Measurements from ENCODE around the gene TGM6. TPM values are rescaled to one million over a fixed set of nuclear protein-coding genes. Genes with fewer than 3 reads are reported as not detected.
"Not testable (repeated sequence)": the region's sequence is repeated elsewhere in the genome, so short reads cannot be mapped to it uniquely, and the experiment has no call there.

The TGM6 gene
- total RNA-seq, 1 donor = not detected

DNA sequence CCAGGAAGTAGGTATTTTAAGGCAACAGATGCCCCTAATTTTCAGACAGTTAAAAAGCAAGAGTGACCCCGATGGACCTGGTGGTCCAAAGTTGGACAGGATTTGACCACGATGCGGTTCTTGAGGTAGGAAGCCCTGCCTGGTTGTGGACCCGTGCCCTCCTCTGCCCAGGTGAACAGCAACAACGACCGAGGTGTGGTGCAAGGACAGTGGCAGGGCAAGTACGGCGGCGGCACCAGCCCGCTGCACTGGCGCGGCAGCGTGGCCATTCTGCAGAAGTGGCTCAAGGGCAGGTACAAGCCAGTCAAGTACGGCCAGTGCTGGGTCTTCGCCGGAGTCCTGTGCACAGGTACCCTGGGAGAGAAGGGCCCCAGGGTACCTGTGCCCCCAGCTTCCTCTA lies 18.7 kb downstream of the TGM6 start:
- DNase-seq (ENCODE audit: low read depth) = no peak
- no peak overlapping the region for H3K4me3 ChIP-seq (ENCODE audit: low read depth, low read length)
- TF ChIP-seq, protein P1, sequence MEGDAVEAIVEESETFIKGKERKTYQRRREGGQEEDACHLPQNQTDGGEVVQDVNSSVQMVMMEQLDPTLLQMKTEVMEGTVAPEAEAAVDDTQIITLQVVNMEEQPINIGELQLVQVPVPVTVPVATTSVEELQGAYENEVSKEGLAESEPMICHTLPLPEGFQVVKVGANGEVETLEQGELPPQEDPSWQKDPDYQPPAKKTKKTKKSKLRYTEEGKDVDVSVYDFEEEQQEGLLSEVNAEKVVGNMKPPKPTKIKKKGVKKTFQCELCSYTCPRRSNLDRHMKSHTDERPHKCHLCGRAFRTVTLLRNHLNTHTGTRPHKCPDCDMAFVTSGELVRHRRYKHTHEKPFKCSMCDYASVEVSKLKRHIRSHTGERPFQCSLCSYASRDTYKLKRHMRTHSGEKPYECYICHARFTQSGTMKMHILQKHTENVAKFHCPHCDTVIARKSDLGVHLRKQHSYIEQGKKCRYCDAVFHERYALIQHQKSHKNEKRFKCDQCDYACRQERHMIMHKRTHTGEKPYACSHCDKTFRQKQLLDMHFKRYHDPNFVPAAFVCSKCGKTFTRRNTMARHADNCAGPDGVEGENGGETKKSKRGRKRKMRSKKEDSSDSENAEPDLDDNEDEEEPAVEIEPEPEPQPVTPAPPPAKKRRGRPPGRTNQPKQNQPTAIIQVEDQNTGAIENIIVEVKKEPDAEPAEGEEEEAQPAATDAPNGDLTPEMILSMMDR (IDR thresholded peaks at IDR 0.05; ENCODE audit: insufficient read depth, low read depth, low read length) = no peak

DNA sequence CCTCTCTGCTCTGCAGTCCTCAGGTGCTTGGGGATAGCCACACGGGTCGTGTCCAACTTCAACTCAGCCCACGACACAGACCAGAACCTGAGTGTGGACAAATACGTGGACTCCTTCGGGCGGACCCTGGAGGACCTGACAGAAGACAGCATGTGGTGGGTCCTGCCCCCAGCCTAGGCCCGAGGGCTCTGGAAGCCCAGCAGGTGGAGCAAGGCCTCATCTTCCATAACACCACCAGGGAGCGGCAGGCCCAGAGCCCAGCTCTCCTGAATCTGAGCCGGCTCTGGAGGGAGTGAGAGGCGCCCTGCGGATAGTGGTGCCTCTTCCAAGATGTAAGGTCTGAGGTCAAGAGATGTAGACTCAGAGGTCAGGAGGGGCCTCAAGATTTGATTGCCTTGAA lies 19.6 kb downstream of the TGM6 start:
- TF ChIP-seq, protein P1 (IDR thresholded peaks at IDR 0.05; ENCODE audit: insufficient read depth, low read depth, low read length) = no peak
- DNase-seq (ENCODE audit: low read depth) = no peak
- no peak overlapping the region for H3K4me3 ChIP-seq (ENCODE audit: low read depth, low read length)

DNA sequence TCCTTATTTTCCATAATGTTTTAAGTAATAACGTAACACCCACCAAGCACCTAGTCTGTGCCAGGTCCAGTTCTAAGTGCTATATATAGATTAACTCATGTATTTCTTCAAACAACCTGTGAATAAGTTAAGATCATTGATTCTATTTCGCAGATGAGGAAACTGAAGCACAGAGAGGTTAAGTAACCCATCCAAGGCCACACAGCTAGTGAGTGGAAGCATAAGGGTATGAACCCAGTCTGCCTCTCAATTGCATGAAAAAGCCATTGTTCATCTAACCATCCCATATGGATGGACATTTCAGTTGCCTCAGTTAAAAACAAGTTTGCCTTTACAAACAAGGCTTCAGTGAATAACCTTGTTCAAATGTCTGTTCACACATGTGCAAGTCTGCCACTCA lies 20.8 kb downstream of the TGM6 start:
- TF ChIP-seq, protein P1 (IDR thresholded peaks at IDR 0.05; ENCODE audit: insufficient read depth, low read depth, low read length) = no peak
- no peak overlapping the region for H3K4me3 ChIP-seq (ENCODE audit: low read depth, low read length)
- DNase-seq (ENCODE audit: low read depth) = no peak

DNA sequence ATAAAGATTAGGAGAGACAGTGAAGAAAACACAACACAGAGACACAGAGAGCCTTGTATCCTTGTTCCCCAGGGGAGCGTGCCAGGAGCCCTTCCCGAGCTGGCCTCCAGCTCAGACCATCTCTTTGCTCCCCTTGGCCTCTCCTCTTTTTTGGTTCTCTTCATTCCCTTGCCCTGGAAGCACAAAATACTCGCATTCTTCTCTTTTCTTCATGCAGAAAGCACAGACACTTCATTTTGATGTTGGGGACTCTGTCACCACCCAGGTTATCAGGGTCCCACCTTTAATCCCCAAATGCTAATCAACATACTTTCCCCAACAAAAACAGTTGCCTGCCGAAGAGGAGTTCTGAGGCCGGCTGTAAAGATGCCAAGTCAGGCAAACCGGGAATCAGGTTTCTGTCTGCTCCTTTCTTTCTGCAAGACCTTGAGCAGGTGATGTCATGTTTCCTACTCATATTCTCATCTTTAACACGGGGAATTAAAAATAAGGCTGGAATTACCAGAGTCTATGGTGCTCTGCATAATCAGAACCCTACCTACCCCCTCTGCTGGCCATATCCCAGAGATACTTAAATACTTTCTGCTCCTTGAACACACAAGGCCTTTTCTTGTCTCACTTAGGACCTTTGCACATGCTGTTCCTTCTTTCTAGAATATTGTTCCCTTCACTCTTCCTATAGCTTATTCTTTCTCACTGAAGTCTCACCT lies 21.7 kb downstream of the TGM6 start:
- TF ChIP-seq, protein P1 (IDR thresholded peaks at IDR 0.05; ENCODE audit: insufficient read depth, low read depth, low read length) = peak; percentile 48
- peak; percentile 50 for DNase-seq (ENCODE audit: low read depth)
- no peak overlapping the region for H3K4me3 ChIP-seq (ENCODE audit: low read depth, low read length)

DNA sequence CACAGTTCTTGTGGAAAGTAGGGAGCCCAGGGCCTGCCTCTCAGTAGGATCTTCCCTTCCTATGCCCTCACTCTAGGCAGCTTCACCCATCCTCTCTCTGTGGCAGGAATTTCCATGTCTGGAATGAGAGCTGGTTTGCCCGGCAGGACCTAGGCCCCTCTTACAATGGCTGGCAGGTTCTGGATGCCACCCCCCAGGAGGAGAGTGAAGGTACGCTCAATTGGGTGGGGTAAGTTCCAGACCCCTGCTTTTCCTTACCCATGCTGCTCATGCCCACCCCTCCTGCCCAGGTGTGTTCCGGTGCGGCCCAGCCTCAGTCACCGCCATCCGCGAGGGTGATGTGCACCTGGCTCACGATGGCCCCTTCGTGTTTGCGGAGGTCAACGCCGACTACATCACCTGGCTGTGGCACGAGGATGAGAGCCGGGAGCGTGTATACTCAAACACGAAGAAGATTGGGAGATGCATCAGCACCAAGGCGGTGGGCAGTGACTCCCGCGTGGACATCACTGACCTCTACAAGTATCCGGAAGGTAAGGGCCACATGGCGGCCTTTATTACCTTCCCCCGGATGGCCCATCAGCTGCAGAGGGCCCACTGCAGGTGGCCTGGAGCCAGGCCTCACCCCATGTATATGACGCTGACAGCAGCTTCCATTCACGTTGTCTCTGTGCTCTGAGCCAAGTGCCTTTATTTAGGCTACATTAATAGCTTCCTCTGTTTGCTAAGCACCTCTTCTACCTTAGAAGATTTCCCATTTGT lies 22.8 kb downstream of the TGM6 start:
- no peak for DNase-seq (ENCODE audit: low read depth)
- TF ChIP-seq, protein P1 (IDR thresholded peaks at IDR 0.05; ENCODE audit: insufficient read depth, low read depth, low read length) = no peak

DNA sequence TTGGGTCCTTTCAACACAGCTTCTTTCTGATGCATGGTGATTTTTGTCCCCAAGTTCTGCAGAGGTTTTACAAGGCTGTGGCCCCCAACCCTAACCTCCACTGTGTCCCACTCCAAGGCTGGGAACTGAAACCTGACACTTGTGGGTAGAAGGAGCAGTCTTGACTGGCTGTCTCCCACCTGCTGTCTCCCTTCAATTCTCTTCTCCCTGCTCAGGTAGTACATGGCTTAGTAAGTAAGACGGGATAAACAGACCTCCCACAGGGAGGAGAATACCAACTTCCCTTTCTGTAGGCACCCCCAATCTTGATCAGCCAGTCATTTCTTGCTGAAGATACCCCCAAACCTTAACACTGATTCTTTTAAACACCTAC lies 25.0 kb downstream of the TGM6 start:
- DNase-seq (ENCODE audit: low read depth) = no peak
- TF ChIP-seq, protein P1 (IDR thresholded peaks at IDR 0.05; ENCODE audit: insufficient read depth, low read depth, low read length) = no peak
- H3K4me3 ChIP-seq (ENCODE audit: low read depth, low read length) = no peak overlapping the region

More for the DNA sequence above, 22.8 kb downstream of the TGM6 start:
- no peak overlapping the region for H3K4me3 ChIP-seq (ENCODE audit: low read depth, low read length)

DNA sequence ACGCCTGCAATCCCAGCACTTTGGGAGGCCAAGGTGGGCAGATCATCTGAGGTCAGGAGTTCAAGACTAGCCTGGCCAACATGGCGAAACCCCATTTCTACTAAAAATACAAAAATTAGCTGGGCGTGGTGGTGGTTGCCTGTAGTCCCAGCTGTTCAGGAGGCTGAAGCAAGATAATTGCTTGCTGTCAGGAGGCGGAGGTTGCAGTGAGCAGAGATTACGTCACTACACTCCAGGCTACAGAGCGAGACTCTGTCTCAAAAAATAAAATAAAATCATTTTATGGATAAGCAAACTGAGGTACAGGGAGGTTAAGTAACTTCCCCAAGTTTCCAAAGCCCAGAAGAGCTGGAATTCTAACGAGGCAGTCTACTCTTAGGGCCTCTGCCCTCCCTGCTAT lies 26.7 kb downstream of the TGM6 start:
- not testable (repeated sequence) for DNase-seq (ENCODE audit: low read depth); H3K4me3 ChIP-seq (ENCODE audit: low read depth, low read length)
